Embryonic facial prominence (tissue), 1 donor: ENCODE data around the gene AAK1.

Source experiments
- DNase-seq: peaks from one replicate; pipeline ENCODE4 v3.0.0-alpha.2; 2016; ENCODE audit errors: extremely low spot score

AAK1 gene

DNA sequence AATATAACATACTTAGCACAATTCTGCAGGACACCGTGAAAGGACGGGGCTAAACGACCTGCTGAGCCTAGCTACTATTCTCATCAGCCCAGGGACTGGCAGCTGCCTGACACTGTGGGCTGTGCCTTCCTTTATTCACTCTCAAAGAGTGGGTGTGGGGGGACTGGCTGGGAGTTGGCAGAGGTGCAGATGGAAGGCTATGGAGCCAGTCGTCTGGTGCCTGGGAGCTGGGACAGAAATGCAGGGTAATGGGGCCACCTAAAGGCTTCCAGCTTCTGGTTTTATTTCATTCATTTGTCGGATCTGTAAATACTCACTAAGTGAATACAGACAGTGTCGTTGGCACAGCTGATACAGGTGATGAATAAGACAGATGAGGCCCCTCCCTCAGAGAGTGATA, 150.3 kb downstream of the AAK1 start:
- DNase-seq: no peak

DNA sequence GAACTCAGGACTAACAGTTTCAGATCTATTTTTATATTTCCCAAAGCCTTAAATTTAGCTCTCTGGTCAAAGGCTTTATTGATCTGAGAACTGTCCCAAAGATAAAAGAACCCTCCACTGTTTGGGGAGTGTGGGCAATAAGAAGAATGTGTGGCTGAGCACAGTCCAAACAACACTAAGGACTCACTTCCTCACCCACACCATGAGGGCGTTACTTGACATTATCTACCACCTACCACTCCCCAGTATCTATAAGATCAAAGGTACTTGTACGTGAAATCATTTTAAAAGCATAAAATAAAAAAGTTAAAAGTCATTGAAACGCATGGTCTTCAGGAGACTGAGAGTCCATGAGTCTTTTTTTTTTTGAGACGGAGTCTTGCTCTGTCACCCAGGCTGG, 151.7 kb downstream of the AAK1 start:
- no peak for DNase-seq

DNA sequence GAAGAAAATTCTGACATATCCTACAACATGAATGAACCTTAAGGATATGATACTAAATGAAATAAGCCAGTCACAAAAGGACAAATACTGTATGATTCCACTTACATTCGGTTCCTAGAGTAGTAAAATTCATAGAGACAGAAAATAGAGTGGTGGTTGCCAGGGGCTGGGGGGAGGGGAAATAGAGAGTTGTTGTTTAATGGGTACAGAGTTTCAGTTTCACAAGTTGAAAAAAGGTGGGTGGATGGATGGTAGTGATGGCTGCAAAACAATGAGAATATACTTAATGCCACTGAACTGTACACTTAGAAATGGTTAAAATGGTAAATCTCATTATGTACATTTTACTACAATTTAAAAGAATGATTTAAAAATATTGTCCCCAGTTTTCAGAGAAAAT, 153.1 kb downstream of the AAK1 start:
- DNase-seq: no peak

DNA sequence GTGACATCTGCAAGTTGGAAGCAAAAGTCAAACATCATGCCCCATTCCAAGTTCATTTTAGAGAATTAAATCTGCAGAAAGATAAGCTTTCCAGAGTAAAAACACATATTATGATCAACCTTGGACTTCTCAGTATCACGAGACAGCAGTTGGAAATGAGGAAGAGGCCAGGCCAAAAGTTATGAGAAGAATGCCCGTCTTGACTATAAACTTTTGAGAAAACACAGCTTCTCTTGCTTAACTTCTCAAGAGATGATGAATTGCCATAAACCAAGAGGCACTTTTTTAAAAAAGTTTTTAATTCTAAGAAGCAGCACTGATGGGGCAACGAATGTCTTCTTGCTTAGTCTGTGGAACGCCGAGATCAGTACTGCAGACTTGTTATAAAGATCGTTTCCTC, 153.7 kb downstream of the AAK1 start:
- DNase-seq: no peak

DNA sequence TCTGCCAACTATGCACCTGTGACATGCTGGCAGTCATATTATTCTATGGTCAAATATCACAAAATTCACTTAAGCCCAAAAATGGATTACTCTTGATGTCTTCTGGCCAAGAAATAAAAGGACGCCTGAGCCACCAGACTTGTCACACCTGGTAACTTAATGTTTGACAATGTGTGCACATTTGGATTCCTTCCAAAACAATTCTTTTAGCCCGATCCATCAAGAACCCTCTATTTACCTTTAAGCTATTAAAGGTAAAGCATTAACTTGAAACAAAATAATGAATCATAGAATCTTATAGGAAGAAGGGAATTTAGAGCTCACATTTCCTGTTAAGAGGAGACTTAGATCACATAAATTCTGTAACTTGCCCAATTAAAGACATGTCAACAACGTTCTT, 159.8 kb downstream of the AAK1 start:
- no peak for DNase-seq

DNA sequence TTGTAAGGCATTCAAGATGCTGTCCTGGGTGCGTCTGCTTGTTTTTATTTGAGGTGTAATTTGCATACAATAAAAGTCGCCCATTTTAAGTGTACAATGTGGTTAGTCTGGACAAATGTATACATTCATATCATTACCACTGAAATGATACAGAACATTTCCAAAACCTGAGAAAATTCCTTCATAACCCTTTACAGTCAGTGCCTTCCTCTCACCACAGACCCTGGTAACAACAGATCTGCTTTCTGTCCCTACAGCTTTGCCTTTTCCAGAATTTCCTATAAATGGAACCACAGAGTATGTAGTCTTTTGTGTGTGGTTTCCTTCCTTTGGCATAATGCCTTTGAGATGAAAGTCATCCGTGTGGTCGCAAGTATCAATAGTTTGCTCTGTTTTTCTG, 160.5 kb downstream of the AAK1 start:
- DNase-seq: no peak

DNA sequence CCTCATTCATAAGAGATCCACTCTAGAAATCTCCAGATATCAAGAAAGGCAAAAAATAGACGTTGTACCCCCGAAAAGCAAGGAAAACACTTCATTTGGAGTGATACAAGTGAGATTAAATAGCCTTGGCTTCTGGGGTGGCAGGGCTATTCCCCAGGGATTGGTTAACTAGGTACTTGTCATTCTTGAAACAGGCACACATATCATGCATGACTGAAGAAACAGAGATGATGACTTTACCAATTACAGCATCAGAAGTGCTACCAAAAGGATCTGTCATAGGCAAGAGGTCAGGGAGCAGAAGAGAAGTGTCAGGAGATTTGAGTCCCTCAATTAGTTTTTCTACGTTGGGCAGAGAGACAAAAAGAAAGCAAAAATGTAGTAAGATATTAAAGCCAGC, 161.1 kb downstream of the AAK1 start:
- DNase-seq: no peak

DNA sequence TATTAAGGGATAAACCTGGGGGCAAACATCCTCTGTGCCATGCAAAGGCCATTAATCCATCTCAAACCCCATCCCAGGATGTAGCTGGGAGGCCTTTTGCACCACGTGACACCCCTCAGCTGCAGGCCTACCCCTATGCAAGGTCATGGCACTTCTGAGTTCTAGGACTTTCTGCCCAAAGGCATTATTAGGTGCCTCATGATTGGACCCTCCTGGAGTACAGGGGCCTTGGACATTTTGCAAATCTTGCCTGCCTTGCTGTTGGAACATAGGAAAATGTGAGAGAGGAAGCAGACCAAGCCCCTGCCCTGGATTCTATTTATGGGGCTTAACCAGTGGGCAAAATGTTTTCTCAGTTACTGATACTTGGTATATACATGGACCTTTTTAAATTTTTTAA, 162.1 kb downstream of the AAK1 start:
- DNase-seq: no peak

DNA sequence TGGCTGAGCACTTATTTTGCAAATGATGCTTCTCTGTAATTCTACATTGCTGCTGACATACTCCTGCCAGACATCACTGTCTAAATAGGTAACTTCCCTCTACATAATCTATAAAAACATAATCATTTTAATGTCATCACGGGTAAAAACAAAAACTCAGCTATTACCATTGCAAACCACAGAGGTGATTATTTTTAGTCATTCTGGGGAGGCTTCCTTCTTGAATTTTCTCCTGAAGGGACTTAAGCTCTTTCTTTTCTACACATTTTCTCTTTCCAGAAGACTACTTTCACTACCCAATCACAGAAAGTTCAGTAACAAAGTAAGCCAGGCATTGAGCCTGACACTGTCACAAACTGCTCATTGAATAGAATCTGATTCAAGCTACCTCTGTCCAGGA, 165.9 kb downstream of the AAK1 start:
- DNase-seq: no peak

DNA sequence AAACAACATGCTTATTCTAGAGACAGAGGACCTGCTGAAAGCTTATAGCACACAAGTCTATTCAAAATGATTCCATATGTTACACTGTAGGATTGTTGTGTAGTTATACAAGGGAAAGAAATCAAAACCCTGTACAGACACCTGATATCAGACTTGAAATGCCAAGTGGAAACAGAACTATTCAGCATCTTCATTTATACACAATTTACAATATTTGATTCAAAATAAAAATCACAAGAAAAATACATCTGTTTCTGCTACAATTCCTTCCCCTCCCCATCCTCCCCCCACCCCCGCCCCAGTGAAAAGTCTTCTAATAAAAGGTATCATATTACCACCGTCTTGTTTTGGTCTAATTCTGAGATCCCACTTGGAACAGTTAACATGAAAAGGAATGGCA, 168.9 kb downstream of the AAK1 start:
- DNase-seq: no peak

DNA sequence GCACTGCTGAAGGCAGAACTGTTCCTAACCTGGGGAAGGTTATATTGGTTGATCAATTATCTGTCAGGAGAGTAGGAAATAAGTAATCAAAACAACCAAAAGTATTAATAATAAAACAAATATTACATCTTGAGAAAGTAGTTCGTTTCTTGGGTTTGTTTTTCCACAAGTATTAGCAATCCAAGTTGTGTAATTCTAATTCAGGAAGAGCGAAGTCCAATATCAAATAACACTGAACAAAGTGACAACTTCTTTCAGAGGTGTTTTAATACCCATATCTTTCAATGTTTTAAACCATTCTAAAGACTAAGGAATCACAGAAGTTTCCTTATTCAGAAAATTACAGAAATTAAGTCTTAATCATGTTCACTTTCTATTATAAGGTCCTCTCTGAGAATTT, 171.7 kb downstream of the AAK1 start:
- no peak for DNase-seq

DNA sequence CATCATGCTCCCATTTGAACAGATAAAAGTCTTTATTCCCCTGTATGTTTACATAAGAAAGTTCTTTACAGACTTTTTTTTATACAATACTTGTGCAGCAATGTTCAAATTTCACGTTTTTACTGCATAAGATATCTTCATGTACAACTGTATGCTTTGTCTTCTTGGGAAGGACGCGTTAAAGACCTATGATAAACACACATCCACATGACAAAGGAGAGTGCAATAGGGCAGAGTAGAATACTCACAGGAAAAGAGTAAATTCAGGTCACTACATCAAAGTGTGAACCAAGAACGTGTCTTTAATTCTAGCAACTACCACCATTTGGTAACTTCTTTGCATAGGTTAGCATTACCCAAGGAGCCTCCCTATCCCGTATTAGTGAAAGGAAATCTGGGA, 172.6 kb downstream of the AAK1 start:
- no peak for DNase-seq

DNA sequence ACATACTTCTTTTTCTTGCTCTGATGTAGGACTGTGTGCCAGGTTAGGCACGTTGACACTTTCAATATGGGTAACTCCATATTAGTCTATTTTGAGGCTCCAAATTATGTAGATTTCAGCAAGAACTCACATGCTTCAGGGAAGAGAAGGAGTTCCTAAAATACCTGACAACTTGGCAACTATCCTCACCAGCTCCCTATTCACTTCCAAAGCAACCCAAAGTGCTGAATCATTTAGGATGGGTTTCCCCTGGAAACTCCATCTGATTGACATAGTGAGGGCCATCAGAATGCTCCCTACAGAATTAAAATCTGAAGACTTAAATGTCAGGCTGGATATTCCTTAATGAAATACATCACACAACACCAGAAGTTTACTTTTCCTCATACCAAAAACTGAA, 173.8 kb downstream of the AAK1 start:
- DNase-seq: no peak

DNA sequence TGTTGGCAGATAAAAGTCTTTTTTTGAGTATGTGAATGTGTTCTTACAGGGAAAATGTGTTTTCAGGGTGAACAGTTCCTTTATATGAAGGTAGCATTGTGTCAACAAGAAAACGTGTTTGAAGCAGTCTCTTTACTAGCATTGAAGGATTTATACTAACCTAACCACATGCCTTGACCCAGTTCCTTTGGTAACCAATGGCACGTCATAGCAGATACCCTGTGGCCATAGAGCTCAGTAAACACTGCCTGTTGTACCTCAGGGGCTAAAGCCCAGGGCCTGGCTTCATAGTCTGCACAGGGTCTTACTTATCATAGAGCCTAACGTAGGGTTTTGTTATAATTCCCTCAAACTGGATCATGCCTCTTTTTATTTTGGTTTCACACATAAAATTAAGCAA, 174.2 kb downstream of the AAK1 start:
- no peak for DNase-seq

DNA sequence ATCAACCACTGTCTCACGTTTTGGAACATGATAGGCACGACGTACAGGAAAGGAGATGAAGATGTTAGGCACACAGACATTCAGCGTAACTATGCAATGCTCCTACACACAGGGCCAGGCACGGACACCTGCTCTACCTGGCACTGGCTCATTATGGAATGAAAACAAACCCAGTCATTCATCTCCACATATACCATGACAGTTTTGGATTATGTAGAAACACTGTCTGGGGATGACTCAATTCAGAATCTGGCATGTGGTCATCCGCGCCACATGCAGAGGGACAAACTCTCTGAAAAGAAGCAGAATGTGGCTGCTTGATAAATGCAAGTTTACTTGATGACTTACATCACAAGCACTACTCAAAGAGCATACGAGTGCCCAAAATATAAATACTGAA, 176.8 kb downstream of the AAK1 start:
- no peak for DNase-seq

DNA sequence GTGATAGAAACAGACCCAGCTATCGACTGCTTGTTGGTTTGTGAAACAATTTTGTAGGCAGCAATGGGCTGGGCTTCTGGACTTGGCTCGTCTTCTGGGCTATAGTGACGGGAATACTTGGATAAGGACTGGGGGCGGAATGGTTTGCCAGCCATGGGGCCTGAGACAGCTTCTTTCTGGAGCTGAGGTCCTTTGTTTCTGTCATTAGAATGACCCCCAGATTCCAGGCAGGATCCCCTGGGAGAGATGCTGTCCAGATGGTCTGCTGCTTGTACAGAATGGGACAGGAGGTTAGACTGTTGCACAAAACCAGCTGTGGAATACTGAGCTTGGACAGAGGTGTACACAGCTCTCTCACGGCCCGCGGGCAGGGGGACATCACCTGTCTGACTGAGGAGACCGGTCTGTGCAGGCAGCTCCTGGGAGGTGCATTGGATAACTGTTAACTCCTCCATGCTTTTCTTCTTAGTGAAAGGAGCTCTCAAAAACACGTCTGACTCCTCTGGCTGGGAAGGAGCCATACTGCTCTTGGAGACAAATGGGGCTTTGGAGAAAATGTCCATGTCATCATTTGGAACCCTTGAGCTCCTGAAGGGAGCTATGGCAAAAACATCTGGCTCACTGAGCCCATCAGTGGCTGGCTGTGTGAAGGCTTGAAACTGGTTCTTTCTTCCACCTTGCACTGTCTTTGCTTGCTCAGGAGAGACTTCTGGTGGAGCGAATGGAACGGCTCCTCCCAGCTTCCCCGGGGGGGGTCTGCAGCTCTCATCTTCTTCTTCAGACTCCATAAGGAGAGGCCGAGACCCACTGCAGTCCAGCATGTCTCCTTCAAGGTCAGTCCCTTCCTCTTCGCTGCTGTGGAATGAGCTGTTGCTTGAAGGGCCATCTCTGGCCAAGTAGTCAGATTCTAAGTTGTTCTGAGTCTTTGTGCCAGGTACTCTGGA, 177.8 kb downstream of the AAK1 start:
- DNase-seq: no peak

DNA sequence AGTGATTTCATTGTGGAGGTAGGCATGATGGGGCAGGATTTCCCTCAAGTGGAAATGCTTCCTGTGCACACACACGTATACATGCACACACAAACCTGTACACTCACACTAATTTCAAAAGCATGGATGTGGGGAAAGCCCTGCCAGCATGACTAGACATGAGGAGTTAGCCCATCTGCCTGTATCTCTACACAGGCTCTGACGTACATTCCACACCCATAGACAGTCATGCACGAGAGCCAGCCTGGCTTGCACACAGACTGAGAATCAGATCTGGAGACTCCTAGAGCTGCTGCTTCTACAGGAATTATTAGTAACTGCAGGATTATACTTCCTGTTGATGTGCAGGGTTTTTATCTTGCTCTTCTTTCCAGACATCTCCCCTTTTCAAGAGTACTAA, 179.0 kb downstream of the AAK1 start:
- no peak for DNase-seq

DNA sequence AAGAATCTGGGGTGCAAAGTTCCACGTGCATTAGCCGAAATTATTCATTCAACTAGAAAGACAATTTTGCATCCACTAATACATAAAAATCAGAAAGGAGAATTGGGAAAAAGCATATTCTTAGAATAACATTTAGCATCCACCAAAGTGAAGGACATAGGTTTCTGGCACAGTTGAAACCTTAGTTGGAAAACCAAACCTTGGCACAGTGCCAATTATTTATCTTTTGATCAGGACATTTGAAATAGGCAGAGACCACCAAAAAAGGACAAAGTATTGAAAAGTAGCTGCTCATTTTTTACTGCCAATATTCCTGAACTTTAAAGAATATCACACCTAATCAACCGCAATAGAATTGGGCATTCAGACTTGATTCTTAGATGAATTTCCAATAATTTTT, 180.8 kb downstream of the AAK1 start:
- DNase-seq: no peak

DNA sequence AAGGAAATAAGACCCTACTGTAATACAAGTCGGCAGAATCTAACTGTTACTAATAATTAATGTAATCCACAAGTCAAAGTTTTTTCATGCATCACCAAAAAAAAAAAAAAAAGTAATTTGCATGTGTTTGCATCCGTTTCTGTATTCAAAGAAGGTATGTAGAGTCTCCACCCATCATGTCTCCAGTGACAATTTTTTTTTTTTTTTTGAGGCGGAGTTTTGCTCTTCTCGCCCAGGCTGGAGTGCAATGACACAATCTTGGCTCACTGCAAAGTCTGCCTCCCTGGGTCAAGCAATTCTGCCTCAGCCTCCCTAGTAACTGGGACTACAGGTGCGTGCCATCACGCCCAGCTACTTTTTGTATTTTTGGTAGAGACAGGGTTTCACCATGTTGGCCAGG, 182.1 kb downstream of the AAK1 start:
- no peak for DNase-seq

DNA sequence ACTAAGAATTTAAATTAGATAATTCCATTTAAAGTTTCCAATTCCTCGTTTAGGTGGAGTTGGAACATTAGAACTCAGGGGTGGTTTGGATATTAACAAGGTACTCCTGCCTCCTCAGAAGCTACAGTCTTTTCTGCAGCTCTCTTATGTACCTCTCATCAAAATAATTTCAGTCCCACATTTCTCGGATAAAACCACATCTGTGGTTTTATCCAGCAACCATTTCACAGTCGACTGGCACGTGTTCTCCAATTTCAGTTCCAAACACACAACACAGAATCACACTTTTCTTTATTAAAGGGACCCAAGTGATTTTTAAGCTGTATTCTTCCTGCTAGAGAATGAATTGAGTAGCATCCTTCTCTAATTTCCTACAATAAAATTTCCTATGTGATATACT, 183.6 kb downstream of the AAK1 start:
- DNase-seq: no peak

DNA sequence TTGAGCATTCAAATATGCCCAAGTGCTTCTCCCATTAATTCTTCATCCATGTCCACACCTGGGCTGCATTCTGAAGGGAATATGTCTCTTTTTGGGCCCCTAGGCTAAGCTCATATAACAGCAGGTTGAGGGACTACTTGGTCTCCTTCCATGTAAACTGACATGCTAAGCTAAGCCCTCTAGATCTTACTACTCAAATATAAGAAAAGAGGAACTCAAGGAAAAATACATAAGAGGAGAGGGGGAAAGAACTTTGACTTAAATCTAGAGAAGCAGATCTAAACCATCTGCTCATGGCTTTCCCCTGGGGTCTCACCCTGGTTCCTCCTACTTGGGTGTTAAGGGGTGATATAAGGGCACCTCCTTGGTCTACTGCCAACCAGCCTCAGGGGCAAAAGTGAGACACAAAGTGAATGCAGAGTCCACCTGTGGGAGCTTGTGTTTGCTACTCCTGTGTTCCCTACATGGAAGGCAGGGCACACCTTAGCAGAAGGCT, 186.5 kb downstream of the AAK1 start:
- no peak for DNase-seq

DNA sequence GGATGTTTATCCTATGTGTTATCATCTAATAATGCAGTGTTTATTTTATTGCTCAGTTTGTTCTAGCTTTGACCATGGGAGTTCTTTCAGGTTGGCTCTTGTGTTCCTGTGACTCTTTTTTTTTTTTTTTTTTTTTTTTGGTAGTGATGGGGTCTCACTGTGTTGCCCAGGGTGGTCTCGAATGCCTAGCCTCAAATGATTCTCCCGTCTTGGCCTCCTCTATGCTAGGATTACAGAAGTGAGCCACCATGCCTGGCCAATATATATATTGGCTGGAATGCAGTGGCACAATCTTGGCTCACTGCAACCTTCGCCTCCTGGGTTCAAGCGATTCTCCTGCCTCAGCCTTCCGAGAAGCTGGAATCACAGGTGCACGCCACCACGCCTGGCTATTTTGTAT, 187.4 kb downstream of the AAK1 start:
- no peak for DNase-seq

DNA sequence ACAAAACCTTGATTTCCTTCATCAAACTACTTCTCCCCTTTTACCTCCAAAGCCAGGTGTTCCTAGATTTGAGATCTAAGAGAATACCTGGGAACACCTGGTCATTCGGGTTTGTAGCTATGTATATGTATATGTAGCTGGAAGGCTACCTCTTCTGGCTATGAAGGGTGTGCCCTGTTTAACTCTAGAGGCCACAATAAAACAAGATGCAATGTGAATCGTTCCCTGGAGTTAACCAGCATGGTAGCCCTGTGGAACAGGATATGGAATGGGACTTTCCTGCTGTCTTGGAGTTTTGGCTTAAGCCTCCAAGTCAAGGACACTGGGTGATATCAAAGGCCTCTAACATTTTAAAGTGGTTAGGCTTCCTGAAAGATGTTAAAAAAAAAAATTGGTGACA, 188.6 kb downstream of the AAK1 start:
- DNase-seq: no peak
